Hepatocyte (in vitro differentiated cells): ENCODE data around the gene FLOT2.

Experiments
- EZH2 ChIP-seq: fragments of 200-600 bp; sonication (generic); IDR thresholded peaks from 2 replicates; pipeline ENCODE4 v1.6.1; 2016; ENCODE audit warnings: antibody characterized with exemption, mild to moderate bottlenecking, borderline replicate concordance
- TF ChIP-seq, protein P1 (sequence below): fragments of 200-600 bp; sonication (generic); IDR thresholded peaks from 2 replicates; pipeline ENCODE4 v1.5.1; 2016; ENCODE audit warnings: antibody characterized with exemption, mild to moderate bottlenecking; ENCODE audit not compliant: poor library complexity

DNA sequence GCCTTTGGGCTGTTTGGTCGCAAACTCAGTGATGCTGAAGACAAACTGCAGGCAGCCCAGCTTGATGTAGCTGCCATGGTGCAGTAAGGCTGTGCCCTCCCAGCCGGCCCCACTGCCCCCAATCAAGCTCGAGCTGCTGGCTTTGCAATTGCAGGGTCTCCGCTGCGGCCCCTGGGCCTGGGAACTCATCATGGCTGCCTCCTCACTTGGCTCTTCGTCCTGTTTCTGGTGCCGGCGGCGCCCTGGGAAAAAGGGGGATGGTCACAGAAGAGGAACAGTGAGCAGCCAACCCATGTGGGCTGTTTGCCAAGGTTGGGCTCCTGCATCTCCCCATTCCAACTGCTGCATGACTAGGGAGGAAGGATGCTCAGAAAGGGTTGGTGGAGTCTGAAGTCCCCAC is 8.7 kb upstream of the FLOT2 start:
- TF ChIP-seq, protein P1, sequence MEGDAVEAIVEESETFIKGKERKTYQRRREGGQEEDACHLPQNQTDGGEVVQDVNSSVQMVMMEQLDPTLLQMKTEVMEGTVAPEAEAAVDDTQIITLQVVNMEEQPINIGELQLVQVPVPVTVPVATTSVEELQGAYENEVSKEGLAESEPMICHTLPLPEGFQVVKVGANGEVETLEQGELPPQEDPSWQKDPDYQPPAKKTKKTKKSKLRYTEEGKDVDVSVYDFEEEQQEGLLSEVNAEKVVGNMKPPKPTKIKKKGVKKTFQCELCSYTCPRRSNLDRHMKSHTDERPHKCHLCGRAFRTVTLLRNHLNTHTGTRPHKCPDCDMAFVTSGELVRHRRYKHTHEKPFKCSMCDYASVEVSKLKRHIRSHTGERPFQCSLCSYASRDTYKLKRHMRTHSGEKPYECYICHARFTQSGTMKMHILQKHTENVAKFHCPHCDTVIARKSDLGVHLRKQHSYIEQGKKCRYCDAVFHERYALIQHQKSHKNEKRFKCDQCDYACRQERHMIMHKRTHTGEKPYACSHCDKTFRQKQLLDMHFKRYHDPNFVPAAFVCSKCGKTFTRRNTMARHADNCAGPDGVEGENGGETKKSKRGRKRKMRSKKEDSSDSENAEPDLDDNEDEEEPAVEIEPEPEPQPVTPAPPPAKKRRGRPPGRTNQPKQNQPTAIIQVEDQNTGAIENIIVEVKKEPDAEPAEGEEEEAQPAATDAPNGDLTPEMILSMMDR = no peak
- TF ChIP-seq EZH2 = no peak
